Forelimb muscle (tissue), 1 donor: ENCODE results near the gene KRTAP19-3. TPM values are rescaled to one million over a fixed set of nuclear protein-coding genes. Genes with fewer than 3 reads are reported as not detected.
"Not testable (repeated sequence)": the region's sequence is repeated elsewhere in the genome, so short reads cannot be mapped to it uniquely, and the experiment has no call there.

ENCODE experiments used
- DNase-seq: peaks from one replicate; pipeline ENCODE4 v3.0.0-alpha.2; 2013; ENCODE audit warnings: low read depth
- polyA plus RNA-seq: library from polyadenylated mRNA; unstranded; fragments of 120-200 nt; gene quantifications from one replicate; pipeline ENCODE4 v1.2.1, GENCODE V29; 2013; ENCODE audit not compliant: insufficient read length

KRTAP19-3 gene
- not detected for polyA plus RNA-seq

DNA sequence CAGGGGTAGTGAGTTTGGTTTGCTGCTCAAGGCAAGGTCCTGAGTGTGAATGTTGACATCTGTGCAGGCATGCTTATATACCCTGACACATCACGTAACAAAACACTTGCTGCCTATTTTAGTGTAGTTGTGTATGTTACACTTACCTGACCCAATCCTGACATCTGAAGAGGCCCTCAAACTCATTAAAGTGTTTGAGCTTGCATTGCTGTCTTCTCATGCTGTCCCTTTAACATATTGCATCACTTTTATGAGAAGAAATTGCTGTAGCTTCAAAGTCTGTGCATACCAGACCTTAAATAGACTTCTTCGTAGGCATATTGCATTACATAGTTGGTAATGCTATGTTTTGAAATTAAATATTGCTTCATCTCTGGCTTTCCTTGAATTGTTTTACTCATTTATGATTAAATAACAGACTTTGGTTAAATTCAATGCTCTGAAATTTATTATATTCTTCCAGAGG lies at the start of gene KRTAP19-3:
TSS of gene KRTAP19-3 (minus strand) at position 51 of the 466 bp plus-strand sequence. CDS start 56 bp downstream, outside the sequence.
- DNase-seq: no peak

DNA sequence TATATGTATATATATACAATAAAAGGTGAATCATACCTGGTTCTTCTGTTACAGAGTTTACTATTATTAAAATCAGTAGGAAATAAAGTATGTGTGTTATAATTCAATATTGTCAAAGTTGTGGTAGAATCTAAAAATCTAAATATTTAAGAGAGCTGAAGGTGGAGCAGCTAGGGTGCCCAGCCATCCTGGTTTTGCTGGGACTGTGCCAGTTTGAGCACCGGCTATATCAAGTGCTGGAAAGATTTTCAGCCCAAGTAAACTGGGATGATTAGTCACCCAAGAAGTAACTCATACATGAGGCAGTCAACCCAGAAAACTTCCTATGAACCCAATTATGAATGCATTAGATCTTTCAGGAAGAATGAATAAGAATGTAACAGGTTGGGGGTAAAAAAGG lies 27.1 kb upstream of the KRTAP19-3 start:
- DNase-seq: no peak

DNA sequence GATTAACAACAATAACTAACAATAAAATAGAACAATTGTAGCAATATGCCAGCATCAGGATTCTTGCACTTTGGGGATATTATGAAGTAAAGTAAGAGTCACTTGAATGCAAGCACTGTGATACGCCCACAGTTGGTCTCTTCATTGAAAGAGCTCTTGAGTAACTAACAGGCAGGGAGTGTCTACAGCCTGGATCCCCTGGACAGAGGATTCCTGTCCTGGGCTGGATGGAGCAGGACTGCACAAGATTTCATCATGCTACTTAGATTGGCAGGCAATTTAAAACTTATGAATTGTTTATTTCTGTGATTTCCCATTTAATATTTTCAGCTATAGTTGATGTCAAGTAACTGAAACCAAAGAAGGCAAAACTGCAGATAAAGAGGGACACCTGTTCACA lies 23.9 kb upstream of the KRTAP19-3 start:
- DNase-seq: no peak

DNA sequence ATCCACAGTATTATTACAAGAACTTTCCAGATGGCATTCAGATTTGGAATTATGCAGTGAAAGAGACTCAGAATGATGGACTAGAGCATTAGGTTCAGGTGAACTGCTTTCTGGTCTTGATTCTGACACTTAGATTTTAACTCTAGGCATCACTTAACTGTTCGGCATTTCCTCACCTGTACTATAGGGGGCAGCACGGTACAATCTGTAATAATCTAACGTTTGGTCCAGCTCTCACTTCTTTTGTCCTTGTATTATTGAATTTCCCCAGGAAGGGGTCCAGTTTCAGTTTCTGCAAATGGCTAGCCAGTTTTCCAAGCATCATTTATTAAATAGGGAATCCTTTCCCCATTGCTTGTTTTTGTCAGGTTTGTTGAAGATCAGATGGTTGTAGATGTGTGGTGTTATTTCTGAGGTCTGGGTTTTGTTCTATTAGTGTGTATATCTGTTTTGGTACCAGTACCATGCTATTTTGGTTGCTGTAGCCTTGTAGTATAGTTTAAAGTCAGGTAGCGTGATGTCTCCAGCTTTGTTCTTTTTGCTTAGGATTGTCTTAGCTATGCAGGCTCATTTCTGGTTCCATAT lies 13.9 kb upstream of the KRTAP19-3 start:
- DNase-seq: not testable (repeated sequence)

DNA sequence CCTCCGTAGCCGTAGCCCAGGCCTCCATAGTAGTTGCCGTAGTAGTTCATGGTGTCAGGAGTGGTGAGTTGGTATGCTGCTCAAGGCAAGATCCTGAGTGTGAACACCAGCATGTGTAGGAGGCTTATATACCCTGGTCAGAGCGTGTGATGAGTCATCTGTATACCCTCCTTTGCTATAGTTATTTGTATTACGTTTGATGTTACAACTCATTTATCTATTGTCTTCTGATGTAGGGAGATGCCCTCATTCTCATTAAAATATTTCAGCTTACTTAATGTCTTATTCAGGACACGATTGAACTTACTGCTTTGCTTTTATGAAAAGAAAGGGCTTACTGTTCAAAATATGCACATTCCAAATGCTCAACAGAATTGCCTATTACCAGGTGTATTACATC lies 10.2 kb upstream of the KRTAP19-3 start, which contains the start of gene KRTAP19-5:
TSS of gene KRTAP19-5 (minus strand) at position 101 of the 400 bp plus-strand sequence. CDS start at position 50, 51 bp downstream.
- no peak for DNase-seq

DNA sequence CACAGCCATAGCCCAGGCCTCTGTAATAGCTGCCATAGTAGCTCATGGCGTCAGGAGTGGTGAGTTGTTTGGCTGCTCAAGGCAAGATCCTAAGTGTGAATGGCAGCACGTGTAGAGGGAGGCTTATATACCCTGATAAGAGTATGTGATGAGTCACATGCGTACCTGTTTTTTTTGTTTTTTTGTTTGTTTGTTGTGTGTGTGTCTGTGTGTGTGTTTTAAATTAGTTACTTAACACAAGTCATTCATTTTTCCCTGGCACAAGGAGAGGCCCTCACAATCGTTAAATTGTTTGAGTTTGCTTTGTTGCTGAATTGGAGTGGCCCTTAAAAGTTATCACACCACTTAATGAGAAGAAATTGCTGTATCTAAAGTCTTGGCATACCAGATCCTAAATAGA lies 5.3 kb upstream of the KRTAP19-3 start, which contains the start of gene KRTAP19-4:
TSS of gene KRTAP19-4 (minus strand) at position 101 of the 400 bp plus-strand sequence. CDS start at position 46, 55 bp downstream.
- no peak for DNase-seq

DNA sequence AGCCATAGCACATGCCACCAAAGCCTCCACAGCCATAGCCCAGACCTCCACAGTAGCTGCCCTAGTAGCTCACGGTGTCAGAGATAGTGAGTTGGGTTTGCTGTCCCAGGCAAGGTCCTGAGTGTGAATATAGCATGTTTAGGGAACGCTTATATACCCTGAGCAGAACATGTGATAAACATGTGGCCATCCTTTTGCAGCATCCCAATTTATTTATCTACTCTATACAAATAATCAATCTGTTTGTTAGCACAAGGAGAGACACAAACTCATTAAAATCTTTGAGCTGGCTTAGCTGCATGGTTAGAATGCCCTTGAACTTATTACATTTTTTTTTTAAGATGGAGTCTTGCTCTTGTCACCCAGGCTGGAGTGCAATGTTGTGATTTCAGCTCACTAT lies 4.5 kb downstream of the KRTAP19-3 start, which contains the start of gene KRTAP19-2:
TSS of gene KRTAP19-2 (minus strand) at position 101 of the 400 bp plus-strand sequence. CDS start at position 13, 88 bp downstream.
- no peak for DNase-seq

DNA sequence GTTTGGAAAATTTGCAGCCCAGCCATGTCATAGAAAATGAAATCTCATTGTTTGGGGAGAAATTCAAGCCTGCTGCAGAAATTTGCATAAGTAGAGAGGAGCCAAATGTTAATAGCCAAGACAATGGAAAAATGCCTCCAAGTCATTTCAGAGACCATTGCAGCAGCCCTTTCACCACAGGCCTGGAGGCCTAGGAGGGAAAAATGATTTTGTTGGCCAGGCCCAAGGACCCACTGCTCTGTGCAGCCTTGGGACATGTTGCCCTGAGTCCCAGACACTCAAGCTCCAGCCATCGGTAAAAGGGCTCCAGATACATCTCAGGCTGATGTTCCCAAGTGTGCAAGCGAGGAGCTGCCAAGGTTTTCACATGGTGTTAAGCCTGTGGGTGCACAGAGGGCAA lies 5.6 kb downstream of the KRTAP19-3 start:
- DNase-seq: no peak

DNA sequence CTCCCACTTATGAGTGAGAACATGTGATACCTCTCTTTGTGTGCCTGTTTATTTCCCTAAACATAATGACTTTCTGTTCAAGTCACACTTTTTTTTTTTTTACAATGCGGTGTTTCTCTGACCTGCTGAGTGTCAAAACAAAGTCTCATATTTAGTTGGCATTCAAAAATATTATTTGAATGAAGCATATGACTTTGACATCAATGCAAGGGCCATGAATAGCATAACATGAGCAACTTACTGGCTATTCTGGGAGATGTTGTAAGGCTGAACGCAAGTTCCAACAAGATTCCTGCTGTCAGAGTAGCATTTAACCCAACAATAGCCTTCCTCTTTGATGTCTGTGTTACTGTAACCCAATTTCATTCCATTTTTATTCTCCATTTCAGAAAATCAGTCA lies 9.7 kb downstream of the KRTAP19-3 start:
- no peak for DNase-seq

DNA sequence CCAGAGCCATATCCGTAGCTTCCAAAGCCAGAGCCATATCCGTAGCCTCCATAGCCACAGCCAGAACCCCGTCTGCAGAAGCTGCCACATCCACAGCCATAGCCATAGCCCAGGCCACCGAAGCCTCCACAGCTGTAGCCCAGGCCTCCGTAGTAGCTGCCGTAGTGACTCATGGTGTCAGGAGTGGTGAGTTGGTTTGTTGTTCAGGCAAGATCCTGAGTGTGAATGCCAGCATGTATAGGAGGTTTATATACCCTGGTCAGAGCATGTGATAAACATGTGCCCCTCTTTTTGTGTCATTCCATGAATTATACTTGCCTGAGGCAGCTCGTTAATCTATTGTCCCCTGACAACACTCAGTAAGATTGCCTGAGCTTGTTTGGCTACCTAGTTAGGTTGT lies 11.7 kb downstream of the KRTAP19-3 start, which contains the start of gene KRTAP19-1:
TSS of gene KRTAP19-1 (minus strand) at position 223 of the 400 bp plus-strand sequence. CDS start at position 173, 50 bp downstream.
- no peak for DNase-seq

DNA sequence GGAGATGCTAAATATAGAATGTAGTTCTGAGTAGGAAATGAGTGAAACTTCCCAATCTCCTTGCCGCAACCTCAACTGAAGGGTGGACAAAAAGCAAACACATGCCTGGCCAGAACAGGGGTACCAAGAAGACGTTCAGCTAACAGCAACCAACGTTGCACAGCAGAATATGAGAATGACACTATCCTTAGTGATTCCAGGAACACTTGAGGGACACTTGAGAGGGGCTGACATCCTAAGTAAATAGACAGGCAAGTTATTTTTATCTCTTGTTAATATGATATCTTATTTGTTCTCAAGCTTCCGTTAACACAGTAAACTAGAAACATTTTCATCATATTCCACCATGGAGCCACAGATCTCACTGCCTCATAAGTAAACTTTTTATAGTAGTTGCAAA lies 12.6 kb downstream of the KRTAP19-3 start:
- DNase-seq: no peak

DNA sequence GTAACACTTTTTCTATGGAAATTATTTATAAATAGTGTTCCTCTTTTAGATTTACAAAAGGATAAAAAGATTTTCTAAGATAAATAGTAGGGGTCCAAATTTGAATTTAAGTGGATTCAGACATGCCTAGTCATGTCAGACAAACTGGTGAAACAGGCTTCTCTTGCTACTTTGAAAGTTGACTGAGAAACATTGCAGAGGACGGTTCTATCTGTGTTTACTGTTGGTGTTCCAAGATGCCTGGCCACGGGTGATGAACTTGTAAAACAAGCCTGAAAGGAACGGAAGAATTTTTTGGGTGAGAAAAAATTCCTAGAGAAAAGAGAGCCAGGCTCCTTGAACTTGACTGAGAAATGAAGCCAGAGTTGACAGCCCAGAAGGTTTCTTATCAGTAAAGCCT lies 13.8 kb downstream of the KRTAP19-3 start:
- no peak for DNase-seq

DNA sequence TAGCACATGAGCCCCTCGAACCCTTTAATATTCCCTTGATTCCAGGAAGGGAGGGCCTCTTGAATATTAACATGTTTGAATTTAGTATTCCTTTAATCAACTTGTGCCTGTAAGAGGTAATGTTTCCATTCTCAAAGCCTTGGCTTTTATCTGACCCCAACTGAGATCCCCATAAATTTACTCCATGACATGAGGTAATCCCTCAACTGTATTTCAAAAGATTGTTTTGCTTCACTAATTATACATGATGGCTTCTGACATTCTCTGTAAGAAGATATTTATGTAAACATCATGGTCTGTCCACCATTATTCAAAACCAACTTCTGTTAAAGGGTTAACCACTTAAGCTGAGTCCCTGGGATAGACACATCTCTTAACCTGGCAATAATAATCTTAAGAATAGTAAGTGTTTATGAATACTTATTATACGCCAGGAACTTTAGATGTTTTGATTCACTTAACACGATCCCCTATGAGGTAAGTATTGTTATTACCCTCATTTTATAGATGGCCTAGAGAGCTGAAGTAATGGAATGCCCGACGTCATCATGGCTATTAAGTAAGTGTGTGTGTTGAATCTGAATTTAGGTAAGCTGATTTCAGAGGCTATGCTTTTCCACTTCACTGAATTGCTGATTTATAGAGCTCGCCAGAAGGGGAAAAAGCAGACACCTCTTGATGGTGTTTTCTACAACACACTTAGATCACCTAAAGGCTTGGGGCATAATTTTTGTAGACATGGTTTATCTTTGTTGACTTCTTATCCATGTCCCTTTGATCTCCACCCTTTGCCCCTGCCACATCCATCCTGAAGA lies 22.7 kb downstream of the KRTAP19-3 start:
- no peak for DNase-seq

DNA sequence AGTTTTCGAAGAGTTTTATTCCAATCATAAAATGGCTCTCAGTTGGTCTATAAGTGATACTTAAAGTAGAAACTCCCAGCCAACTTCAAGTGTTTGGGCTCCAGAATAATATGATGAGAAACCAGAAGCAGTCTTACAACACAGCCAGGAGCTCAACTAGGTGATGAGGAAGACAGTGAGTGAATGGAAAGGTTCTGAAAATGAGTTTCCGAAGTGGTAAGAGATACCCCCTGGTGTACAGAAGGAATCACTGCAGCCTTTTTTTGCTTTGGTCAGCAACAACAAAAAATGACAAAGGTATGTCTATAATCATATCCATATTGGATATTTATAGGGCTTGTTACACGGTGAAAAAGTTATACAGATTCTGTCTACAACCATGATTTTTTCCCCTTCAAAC lies 28.1 kb downstream of the KRTAP19-3 start:
- no peak for DNase-seq

DNA sequence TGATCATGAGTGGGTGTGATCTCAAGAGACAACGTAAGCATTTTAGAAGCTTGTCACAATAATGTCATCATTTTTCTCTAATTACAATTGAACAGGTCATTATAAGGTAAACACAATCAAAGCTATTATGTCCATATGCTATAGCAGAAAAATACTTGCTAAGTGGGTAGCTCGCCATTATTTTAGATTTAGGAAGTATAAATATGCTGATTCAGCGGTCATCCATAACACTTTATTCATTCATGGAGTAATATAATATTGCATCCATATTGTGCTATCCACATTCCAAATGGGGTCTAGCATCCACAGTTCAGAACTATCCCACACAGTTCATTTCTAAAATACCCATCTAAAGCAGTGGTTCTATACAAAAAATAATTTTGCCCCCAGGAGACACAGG lies 43.3 kb downstream of the KRTAP19-3 start:
- no peak for DNase-seq

DNA sequence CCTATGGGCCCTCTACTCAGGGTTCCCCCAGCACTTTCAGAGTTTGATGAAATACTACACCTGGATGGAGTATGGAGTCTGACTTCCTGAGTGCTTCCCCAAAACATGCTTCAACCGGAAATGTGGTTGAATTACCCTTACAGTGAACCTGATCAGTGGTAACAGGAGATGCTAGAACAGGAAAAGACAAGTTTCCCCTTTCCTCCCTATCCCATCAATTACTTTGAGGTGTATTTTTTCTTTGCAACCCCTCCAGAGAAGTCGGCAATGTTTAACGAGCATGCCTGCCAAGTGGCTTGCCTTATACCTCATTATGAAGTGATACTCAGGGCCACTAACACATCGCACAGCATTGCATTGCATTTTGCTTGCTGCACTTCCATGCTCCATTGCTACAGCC lies 44.8 kb downstream of the KRTAP19-3 start:
- DNase-seq: no peak

DNA sequence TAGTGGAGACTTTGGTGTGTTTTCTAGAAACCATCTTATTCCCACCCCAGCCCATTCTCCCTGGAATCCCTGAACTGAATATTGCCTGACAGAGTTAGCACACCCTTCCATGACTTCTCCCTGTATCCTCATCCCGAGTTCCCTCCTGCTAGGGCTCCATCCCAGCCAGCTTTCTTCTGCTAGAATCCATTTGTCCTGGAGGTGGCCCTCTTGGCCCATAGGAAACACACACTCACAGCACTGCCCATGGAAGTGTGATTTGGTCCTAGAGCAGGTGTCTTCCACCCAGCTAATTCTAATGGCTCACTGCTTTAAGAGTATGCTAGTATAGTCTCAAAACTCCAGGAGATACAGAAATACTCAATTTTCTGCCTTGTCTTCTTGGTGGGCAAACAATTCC lies 47.6 kb downstream of the KRTAP19-3 start:
- DNase-seq: no peak

DNA sequence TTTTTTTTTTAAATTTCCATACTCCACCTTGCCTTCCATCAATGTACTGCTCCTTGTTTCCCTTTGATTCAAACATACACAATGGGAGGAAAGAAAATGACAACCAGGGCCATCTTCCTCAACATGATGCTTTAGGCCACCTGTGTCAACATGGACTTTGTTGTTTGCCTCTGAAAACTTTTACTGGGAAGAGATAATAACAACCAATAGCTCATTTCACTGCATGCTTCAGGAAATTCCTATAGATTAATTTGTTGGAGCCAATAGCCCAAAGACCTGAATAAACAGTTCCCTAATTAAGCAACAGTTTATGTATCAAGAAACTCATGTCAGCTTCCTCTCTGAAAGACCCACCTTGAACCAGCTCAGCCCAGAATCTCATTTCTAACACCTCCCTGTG lies 48.6 kb downstream of the KRTAP19-3 start:
- no peak for DNase-seq
